ENCODE measurements around the gene TTC4.

Gene TTC4

GRCh38 chr1:54781023-54781723, 65.5 kb downstream of the TTC4 start:
- FAIRE-seq (no peak), DNase-seq (ENCODE audit: insufficient read length, low spot score) (no peak)

GRCh38 chr1:54782156-54782555, 66.5 kb downstream of the TTC4 start:
- FAIRE-seq, result no peak
- DNase-seq (ENCODE audit: insufficient read length, low spot score), result no peak

DNA sequence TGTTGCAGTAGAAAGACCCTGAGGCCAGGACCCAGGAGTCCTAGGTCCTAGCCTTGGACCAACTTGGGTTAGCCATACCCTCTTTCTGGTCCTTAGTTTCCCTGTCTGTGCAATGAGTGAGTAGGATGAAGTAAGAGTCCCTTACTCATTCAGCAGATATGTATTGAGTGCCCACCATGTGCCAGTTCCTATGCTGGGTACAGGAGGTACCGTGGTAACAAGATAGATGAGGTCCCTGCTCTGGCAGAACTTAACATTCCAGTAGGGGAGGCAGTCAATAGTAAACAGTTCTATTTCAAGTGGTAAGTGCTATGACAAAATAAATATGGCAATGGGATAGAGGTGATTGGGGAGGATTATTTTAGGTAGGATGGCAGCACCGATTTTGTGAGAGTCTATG, 66.9 kb downstream of the TTC4 start:
- no peak for FAIRE-seq
- no peak for DNase-seq (ENCODE audit: insufficient read length, low spot score)

DNA sequence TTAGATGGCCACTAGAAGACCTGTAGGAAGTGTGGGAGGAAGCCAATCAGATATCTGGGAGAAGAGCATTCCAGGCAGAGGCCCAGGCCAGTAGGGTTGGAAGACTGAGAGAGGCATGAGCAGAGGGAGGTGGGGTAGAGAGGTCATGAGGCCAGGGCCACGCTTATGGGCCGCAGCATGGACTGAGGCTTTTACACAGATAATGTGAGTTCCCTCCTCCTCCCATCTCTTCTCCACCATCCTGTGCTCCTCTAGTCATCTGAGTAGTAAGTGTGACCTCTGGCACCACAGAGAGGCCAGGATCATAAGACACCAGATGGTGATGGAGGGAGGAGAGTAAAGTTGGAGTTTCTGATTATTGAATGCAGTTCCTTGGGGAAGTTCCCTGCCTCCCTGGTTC, 68.4 kb downstream of the TTC4 start:
- DNase-seq (ENCODE audit: insufficient read length, low spot score) (no peak), FAIRE-seq (no peak)

DNA sequence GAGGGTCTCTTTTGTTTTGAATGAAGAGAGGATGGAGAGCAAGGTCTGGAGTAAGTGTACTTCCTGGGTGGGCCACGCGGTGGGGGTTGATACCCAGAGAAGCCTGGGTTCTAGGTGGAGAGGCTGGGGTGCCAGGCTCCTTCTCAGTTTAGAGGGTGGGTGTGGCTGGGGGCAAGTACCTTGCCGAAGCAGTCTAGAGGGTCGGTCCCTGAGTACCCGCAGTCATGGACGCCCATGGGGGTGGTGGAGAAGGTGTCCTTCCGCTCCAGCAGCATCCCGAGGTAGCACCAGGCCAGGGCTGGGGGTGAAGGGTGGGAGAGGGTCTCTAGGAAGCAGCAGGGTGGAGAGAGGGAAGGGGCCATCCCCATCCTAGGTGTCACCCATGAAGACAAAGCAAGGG, 71.1 kb downstream of the TTC4 start:
- DNase-seq (ENCODE audit: insufficient read length, low spot score) (no peak), FAIRE-seq (no peak)

DNA sequence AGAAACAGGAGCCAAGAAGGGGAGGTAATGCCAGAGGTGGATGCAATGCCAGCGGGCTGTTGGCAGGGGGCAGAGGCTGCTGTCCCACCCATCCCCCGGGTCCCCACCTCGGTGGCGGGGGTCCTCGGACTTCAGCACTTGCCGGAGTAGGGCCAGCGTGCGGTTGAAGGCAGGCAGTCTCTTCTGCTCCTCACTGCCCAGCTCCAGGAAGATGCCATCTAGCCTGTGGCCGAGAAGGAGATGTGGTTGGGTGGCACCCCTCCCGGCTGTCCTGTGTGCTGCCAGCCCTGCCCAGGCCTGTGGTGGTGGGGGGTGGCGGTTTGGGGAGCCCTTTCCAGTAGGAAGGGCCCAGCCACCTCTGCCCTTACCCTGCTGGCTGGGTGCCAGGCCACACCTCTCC, 71.9 kb downstream of the TTC4 start:
- FAIRE-seq (no peak), DNase-seq (ENCODE audit: insufficient read length, low spot score) (no peak)

DNA sequence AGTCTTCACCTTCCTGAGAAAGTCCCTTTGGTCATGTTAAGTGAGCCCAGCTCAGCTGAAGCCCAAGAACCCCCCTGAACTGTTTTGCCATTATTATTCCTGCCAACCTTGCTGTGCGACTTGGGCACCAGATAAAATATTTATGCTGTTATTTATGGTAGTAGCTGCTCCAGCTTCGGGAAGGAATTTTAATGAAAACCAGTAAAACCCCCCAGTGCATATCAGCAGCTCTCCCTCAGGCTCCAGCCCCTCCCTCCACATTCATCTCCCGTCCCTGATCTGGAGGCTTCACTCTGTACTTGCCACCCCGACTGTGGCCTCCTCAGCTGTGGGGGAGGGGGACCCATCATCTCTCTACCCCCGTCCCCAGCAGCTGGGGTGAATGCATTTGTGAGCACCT, 72.8 kb downstream of the TTC4 start:
- DNase-seq (ENCODE audit: insufficient read length, low spot score), result no peak
- no peak for FAIRE-seq

GRCh38 chr1:54791880-54792522, 76.3 kb downstream of the TTC4 start:
- DNase-seq (ENCODE audit: insufficient read length, low spot score) (no peak), FAIRE-seq (peak; percentile 62)

Measured in GM19239 (cell line).